ENCODE data around the gene MAPKAP1.

GRCh38 chr9:125431012-125431305 is 276.0 kb downstream of the MAPKAP1 start:
- no peak for TF ChIP-seq POLR2A (IDR thresholded peaks at IDR 0.05)
- TF ChIP-seq EP300 (IDR thresholded peaks at IDR 0.05): no peak
